ENCODE results near the gene STUM. TPM values are rescaled to one million over a fixed set of nuclear protein-coding genes. Genes with fewer than 3 reads are reported as not detected.
A peak's percentile ranks its signal among the peaks of the same experiment; 100 is the strongest.
"Not testable (repeated sequence)": the region's sequence is repeated elsewhere in the genome, so short reads cannot be mapped to it uniquely, and the experiment has no call there.

The STUM gene, protein sequence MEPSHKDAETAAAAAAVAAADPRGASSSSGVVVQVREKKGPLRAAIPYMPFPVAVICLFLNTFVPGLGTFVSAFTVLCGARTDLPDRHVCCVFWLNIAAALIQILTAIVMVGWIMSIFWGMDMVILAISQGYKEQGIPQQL
- total RNA-seq = 0.07 to 0.18 TPM (median 0.09 TPM) in 3 replicates

DNA sequence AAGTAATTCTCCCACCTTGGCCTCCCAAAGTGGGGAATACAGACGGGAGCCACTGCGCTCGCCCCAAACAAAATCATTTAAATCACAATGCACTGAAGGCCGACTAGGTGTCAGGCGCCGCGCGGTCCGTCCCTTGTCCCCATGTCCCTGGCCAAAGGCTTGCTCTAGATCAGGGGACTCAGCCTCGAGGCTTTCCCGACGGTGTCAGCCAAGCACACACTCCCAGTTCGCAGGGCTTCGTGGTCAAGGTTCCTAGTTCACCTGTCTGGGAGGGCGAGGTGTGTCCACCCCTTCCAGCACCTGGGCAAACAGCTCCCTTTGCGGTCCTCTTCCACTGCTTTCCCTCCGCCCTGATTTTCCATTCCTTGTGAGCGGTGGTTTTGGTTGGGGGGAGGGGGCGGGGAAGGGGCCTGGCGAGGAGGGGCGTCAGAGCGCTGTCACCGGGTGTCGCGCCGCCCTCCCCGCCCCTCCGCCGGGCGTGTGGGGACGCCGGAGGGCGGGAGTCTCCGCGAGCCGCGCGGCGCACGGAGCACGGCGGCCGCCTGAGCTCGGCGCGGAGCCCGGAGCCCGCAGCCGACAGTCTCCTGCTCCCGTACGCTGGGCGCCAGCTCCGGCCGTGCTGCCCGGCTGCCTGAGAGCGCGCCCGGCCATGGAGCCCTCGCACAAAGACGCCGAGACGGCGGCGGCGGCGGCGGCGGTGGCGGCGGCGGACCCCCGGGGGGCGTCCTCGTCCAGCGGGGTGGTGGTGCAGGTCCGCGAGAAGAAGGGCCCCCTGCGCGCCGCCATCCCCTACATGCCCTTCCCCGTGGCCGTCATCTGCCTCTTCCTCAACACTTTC, at the start of gene STUM:
STUM (plus strand) TSS at position 509 of the 838 bp plus-strand sequence; CDS start at position 650, 141 bp downstream.
- H3K9me3 Mint-ChIP-seq = no peaks in the 10 kb centered on the region
- TF ChIP-seq, protein P1, sequence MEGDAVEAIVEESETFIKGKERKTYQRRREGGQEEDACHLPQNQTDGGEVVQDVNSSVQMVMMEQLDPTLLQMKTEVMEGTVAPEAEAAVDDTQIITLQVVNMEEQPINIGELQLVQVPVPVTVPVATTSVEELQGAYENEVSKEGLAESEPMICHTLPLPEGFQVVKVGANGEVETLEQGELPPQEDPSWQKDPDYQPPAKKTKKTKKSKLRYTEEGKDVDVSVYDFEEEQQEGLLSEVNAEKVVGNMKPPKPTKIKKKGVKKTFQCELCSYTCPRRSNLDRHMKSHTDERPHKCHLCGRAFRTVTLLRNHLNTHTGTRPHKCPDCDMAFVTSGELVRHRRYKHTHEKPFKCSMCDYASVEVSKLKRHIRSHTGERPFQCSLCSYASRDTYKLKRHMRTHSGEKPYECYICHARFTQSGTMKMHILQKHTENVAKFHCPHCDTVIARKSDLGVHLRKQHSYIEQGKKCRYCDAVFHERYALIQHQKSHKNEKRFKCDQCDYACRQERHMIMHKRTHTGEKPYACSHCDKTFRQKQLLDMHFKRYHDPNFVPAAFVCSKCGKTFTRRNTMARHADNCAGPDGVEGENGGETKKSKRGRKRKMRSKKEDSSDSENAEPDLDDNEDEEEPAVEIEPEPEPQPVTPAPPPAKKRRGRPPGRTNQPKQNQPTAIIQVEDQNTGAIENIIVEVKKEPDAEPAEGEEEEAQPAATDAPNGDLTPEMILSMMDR (IDR thresholded peaks at IDR 0.05; ENCODE audit: unreplicated experiment) = no peak
- H3K36me3 Mint-ChIP-seq = no peaks in the 10 kb centered on the region
- no peak within 1 kb of the TSS for H3K27ac Mint-ChIP-seq
- DNase-seq (ENCODE audit: low spot score in 2 of 2, unreplicated experiment in 2 of 2) = peak in 1 of 2 experiments; percentile 63
- peak within 1 kb of the TSS; percentile 64 for H3K4me3 Mint-ChIP-seq
- peaks cover 71% of the 10 kb centered on the region for H3K27me3 Mint-ChIP-seq (ENCODE audit: low read depth)
- H3K4me1 Mint-ChIP-seq = peaks cover 27% of the 10 kb centered on the region

DNA sequence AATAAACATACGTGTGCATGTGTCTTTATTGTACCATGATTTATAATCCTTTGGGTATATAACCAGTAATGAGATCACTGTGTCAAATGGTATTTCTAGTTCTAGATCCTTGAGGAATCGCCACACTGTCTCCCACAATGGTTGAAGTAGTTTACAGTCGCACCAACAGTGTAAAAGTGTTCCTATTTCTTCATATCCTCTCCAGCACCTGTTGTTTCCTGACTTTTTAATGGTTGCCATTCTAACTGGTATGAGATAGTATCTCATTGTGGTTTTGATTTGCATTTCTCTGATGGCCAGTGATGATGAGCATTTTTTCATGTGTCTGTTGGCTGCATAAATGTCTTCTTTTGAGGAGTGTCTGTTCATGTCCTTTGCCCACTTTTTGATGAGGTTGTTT, 48.9 kb upstream of the STUM start:
- DNase-seq (ENCODE audit: low spot score in 2 of 2, unreplicated experiment in 2 of 2); H3K27ac Mint-ChIP-seq; H3K4me3 Mint-ChIP-seq; H3K36me3 Mint-ChIP-seq; H3K4me1 Mint-ChIP-seq: not testable (repeated sequence)
- peaks cover 59% of the 10 kb centered on the region for H3K27me3 Mint-ChIP-seq (ENCODE audit: low read depth)
- peaks cover 15% of the 10 kb centered on the region for H3K9me3 Mint-ChIP-seq

DNA sequence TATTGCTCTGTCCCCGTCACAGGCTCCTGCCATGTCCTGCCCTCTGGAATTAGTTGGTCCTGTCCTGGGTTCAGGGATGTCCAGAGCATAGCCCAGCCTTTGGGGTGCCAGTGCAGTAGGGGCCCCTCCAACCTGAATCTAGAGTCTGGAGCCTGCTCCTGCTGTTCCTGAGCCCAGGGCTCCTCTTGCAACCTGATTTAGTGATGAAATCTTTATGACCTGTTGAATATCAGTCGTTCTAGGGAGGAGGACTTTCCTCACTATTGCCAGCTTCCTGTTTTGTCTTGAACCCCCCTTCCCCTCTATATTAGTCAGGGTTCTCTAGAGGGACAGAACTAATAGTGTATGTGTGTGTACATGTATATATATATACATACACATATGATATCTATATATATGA, 42.5 kb upstream of the STUM start:
- no peak for DNase-seq (ENCODE audit: low spot score in 2 of 2, unreplicated experiment in 2 of 2)
- Mint-ChIP-seq H3K36me3 (no peaks in the 10 kb centered on the region), H3K9me3 (peaks cover 9% of the 10 kb centered on the region), H3K27ac (no peak overlapping the region), H3K27me3 (ENCODE audit: low read depth) (peaks cover 74% of the 10 kb centered on the region), H3K4me3 (no peak overlapping the region), H3K4me1 (no peaks in the 10 kb centered on the region)
- TF ChIP-seq, protein P1 (IDR thresholded peaks at IDR 0.05; ENCODE audit: unreplicated experiment) = no peak

DNA sequence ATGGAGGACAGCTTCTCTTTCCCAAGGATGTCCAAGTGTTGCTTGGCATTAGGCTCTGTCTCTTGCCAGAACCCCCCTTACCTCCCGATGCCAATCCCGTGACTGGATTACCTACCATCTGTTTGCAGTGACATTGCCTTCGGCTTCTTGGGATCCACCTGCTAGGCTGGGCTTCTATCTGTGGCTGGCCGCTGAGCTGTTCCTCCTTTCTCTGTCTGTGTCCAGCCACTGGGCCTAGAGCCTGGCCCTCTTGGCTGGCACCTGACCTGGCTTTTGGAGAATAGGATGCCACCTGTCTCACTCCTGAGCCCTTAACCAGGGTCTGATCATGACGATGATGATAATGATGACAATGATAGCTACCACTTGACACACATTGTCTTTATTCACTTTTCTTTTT, 41.6 kb upstream of the STUM start:
- no peak overlapping the region for H3K27ac Mint-ChIP-seq
- peaks cover 6% of the 10 kb centered on the region for H3K9me3 Mint-ChIP-seq
- H3K27me3 Mint-ChIP-seq (ENCODE audit: low read depth) = peaks cover 65% of the 10 kb centered on the region
- no peak overlapping the region for H3K4me3 Mint-ChIP-seq
- H3K4me1 Mint-ChIP-seq = no peaks in the 10 kb centered on the region
- DNase-seq (ENCODE audit: low spot score in 2 of 2, unreplicated experiment in 2 of 2) = peak in 1 of 2 experiments; percentile 14
- TF ChIP-seq, protein P1 (IDR thresholded peaks at IDR 0.05; ENCODE audit: unreplicated experiment) = no peak
- H3K36me3 Mint-ChIP-seq = no peaks in the 10 kb centered on the region

GRCh38 chr1:226510453-226510852, 38.1 kb upstream of the STUM start:
- Mint-ChIP-seq H3K27ac (no peak overlapping the region), H3K4me3 (no peak overlapping the region), H3K27me3 (ENCODE audit: low read depth) (peaks cover 34% of the 10 kb centered on the region), H3K36me3 (no peaks in the 10 kb centered on the region), H3K4me1 (no peaks in the 10 kb centered on the region), H3K9me3 (no peaks in the 10 kb centered on the region)
- no peak for DNase-seq (ENCODE audit: low spot score in 2 of 2, unreplicated experiment in 2 of 2)
- TF ChIP-seq, protein P1 (IDR thresholded peaks at IDR 0.05; ENCODE audit: unreplicated experiment) = no peak

GRCh38 chr1:226511296-226511695, 37.3 kb upstream of the STUM start:
- H3K4me3 Mint-ChIP-seq = no peak overlapping the region
- no peaks in the 10 kb centered on the region for H3K9me3 Mint-ChIP-seq
- no peak for DNase-seq (ENCODE audit: low spot score in 2 of 2, unreplicated experiment in 2 of 2)
- no peak overlapping the region for H3K27ac Mint-ChIP-seq
- H3K4me1 Mint-ChIP-seq = no peaks in the 10 kb centered on the region
- TF ChIP-seq, protein P1 (IDR thresholded peaks at IDR 0.05; ENCODE audit: unreplicated experiment) = no peak
- peaks cover 32% of the 10 kb centered on the region for H3K27me3 Mint-ChIP-seq (ENCODE audit: low read depth)
- no peaks in the 10 kb centered on the region for H3K36me3 Mint-ChIP-seq
